ENCODE measurements around the gene ROR2.
A peak's percentile ranks its signal among the peaks of the same experiment; 100 is the strongest.

The ROR2 gene

GRCh38 chr9:91775011-91775707, 174.9 kb downstream of the ROR2 start:
- DNase-seq (ENCODE audit: low spot score) = peak; percentile 38

GRCh38 chr9:91773156-91773555, 176.9 kb downstream of the ROR2 start:
- DNase-seq (ENCODE audit: low spot score) = no peak

GRCh38 chr9:91771864-91772263, 178.2 kb downstream of the ROR2 start:
- DNase-seq (ENCODE audit: low spot score) = no peak

GRCh38 chr9:91771027-91771426, 179.0 kb downstream of the ROR2 start:
- DNase-seq (ENCODE audit: low spot score) = no peak

GRCh38 chr9:91770229-91770628, 179.8 kb downstream of the ROR2 start:
- no peak for DNase-seq (ENCODE audit: low spot score)

- no peak for DNase-seq (ENCODE audit: low spot score)
These were observed 180.8 kb downstream of the ROR2 start for GRCh38 chr9:91768977-91769916.

- no peak for DNase-seq (ENCODE audit: low spot score)
These were observed 181.5 kb downstream of the ROR2 start for GRCh38 chr9:91768507-91768906.

- DNase-seq (ENCODE audit: low spot score) = no peak
These were observed 183.5 kb downstream of the ROR2 start for GRCh38 chr9:91766315-91767069.

- DNase-seq (ENCODE audit: low spot score) = no peak
These were observed 184.7 kb downstream of the ROR2 start for GRCh38 chr9:91765296-91765695.

- DNase-seq (ENCODE audit: low spot score) = no peak
These were observed 185.4 kb downstream of the ROR2 start for GRCh38 chr9:91764661-91765060.

- no peak for DNase-seq (ENCODE audit: low spot score)
These were observed 188.7 kb downstream of the ROR2 start for GRCh38 chr9:91761362-91761761.

GRCh38 chr9:91760906-91761305, 189.1 kb downstream of the ROR2 start:
- DNase-seq (ENCODE audit: low spot score) = no peak

GRCh38 chr9:91758491-91758981, 191.5 kb downstream of the ROR2 start:
- DNase-seq (ENCODE audit: low spot score) = no peak

GRCh38 chr9:91757782-91758181, 192.2 kb downstream of the ROR2 start:
- no peak for DNase-seq (ENCODE audit: low spot score)

GRCh38 chr9:91756510-91756780, 193.6 kb downstream of the ROR2 start:
- no peak for DNase-seq (ENCODE audit: low spot score)

- no peak for DNase-seq (ENCODE audit: low spot score)
These were observed 194.1 kb downstream of the ROR2 start for GRCh38 chr9:91755761-91756509.

- no peak for DNase-seq (ENCODE audit: low spot score)
These were observed 196.3 kb downstream of the ROR2 start for GRCh38 chr9:91753711-91754110.

GRCh38 chr9:91751922-91752321, 198.1 kb downstream of the ROR2 start:
- no peak for DNase-seq (ENCODE audit: low spot score)

- peak; percentile 5 for DNase-seq (ENCODE audit: low spot score)
These were observed 199.7 kb downstream of the ROR2 start for GRCh38 chr9:91750343-91750742.

- no peak for DNase-seq (ENCODE audit: low spot score)
These were observed 203.1 kb downstream of the ROR2 start for GRCh38 chr9:91746904-91747303.

- no peak for DNase-seq (ENCODE audit: low spot score)
These were observed 203.7 kb downstream of the ROR2 start for GRCh38 chr9:91746357-91746756.

- no peak for DNase-seq (ENCODE audit: low spot score)
These were observed 205.9 kb downstream of the ROR2 start for GRCh38 chr9:91744114-91744513.
